ENCODE data around the gene VPS13D. TPM values are rescaled to one million over a fixed set of nuclear protein-coding genes. Genes with fewer than 3 reads are reported as not detected.

Gene VPS13D
- total RNA-seq, 1 experiment from 2014 or later = 31.6 TPM

DNA sequence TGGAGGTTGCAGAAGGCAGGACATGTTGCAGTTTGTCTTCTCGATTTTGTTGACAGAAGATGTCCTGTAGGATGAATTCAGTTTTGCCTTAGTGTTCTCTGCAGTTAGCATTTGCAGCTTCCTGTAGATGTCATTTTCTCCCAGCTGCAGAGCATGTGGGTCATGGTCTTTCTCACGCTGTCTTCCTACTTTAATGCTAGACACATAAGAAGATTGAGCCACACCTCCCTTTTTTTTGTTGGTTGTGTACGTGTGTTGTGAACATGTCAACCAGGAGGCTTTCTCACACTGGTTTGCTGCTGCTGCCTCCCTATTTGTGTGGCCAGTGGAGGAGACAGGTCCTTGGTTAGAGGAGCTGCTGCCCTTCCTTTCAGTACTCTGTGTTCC lies 110.7 kb downstream of the VPS13D start:
- no peak overlapping the region for H3K9ac ChIP-seq (ENCODE audit: low read length)
- no peak overlapping the region for H3K4me3 ChIP-seq (replicated peaks in 1 of 2; ENCODE audit: low read depth in 1 of 2, low read length in 2 of 2)
- H3K4me1 ChIP-seq (ENCODE audit: control insufficient read depth in 1 of 2, insufficient read depth in 2 of 2, low read length in 2 of 2) = peaks cover 0 to 5% of the 10 kb centered on the region in 2 experiments; a peak in 1 of 4 replicates
- no peaks in the 10 kb centered on the region for H3K9me3 ChIP-seq (ENCODE audit: control insufficient read depth in 1 of 2, insufficient read depth in 1 of 2, low read depth in 1 of 2, low read length in 2 of 2)
- RAD21 ChIA-PET (ENCODE audit: low non-redundant PET in 1 of 2, low total read pairs in 2 of 2, uncharacterized antibody in 2 of 2, unreplicated experiment in 2 of 2) = no interaction called here
- H3K79me2 ChIP-seq (ENCODE audit: insufficient read depth, low read length) = no peaks in the 10 kb centered on the region
- H3K27me3 ChIP-seq (ENCODE audit: insufficient read depth, low read length) = no peaks in the 10 kb centered on the region
- no peaks in the 10 kb centered on the region for H4K20me1 ChIP-seq (ENCODE audit: insufficient read depth)
- H3K4me2 ChIP-seq (ENCODE audit: low read length) = no peak overlapping the region
- CTCF ChIA-PET = no interaction called here
- no peaks in the 10 kb centered on the region for H3K36me3 ChIP-seq (ENCODE audit: control insufficient read depth in 1 of 2, insufficient read depth in 2 of 2, low read length in 2 of 2)
- H2AFZ ChIP-seq (ENCODE audit: low read depth, low read length, poor library complexity, severe bottlenecking) = no peak overlapping the region
- no peak overlapping the region for H3K27ac ChIP-seq (ENCODE audit: low read depth, low read length)
- no TSS peak for BruUV-seq (replicated peaks)
- no peaks in the 10 kb centered on the region for H3K9me2 ChIP-seq (ENCODE audit: insufficient read depth)
- no peak for TF ChIP-seq MAX (IDR thresholded peaks at IDR 0.05)
- no peak for TF ChIP-seq CEBPB (IDR thresholded peaks at IDR 0.05; ENCODE audit: low read depth)
- no peak for TF ChIP-seq ZFX (IDR thresholded peaks at IDR 0.05)
- TF ChIP-seq ELF1 (IDR thresholded peaks at IDR 0.05; ENCODE audit: borderline replicate concordance, low read depth) = no peak
- TF ChIP-seq REST (IDR thresholded peaks at IDR 0.05; ENCODE audit: low read depth) = no peak
- no peak for TF ChIP-seq CTCF (IDR thresholded peaks at IDR 0.05 in 2 of 3, conservative IDR thresholded peaks at IDR 0.05 in 1 of 3; ENCODE audit: borderline replicate concordance in 1 of 3, insufficient read depth in 1 of 3, low read depth in 2 of 3, low read length in 2 of 3)
- no peak for TF ChIP-seq SIN3A (IDR thresholded peaks at IDR 0.05; ENCODE audit: low read depth)
- no peak for TF ChIP-seq RAD21 (IDR thresholded peaks at IDR 0.05; ENCODE audit: low read depth)
- TF ChIP-seq ATF3 (IDR thresholded peaks at IDR 0.05) = no peak
- no peak for ATAC-seq
- intact Hi-C loops (cut with micrococcal nuclease) = no loop called here
- POLR2A ChIA-PET = no interaction called here
- DNase-seq (ENCODE audit: low read depth, low spot score) = no peak

Data from HCT116 (cell line).